GM12865 (cell line): Measurements from ENCODE around the gene NCOR1.

Experiments
- DNase-seq: peaks from one replicate; pipeline ENCODE4 v3.0.0; 2010; ENCODE audit warnings: low read depth
- H3K4me3 ChIP-seq: 2 replicates; pipeline ENCODE4 v1.5.1; 2011; ENCODE audit warnings: mild to moderate bottlenecking, low read depth, low read length, control low read depth
- CTCF ChIP-seq: IDR thresholded peaks from 2 replicates; pipeline ENCODE4 v1.5.1; 2011; ENCODE audit warnings: low read length, control low read depth, low read depth, inconsistent platforms; ENCODE audit not compliant: insufficient read depth; ENCODE audit errors: missing control alignments

NCOR1 gene

GRCh38 chr17:16108386-16108785 lies 106.9 kb downstream of the NCOR1 start:
- no peak for TF ChIP-seq CTCF
- no peak for DNase-seq
- H3K4me3 ChIP-seq = no peak overlapping the region

GRCh38 chr17:16107165-16107770 lies 108.1 kb downstream of the NCOR1 start:
- no peak for TF ChIP-seq CTCF
- no peak for DNase-seq
- no peak overlapping the region for H3K4me3 ChIP-seq

- DNase-seq = no peak
- no peak for TF ChIP-seq CTCF
- no peak overlapping the region for H3K4me3 ChIP-seq
Observed at GRCh38 chr17:16106161-16106891, 109.0 kb downstream of the NCOR1 start.

GRCh38 chr17:16104189-16104588 lies 111.1 kb downstream of the NCOR1 start:
- no peak for DNase-seq
- no peak for TF ChIP-seq CTCF

GRCh38 chr17:16101440-16101839 lies 113.9 kb downstream of the NCOR1 start:
- no peak for TF ChIP-seq CTCF

More at GRCh38 chr17:16104189-16104588, 111.1 kb downstream of the NCOR1 start:
- H3K4me3 ChIP-seq = no peak overlapping the region

GRCh38 chr17:16100737-16101400 lies 114.5 kb downstream of the NCOR1 start:
- no peak for TF ChIP-seq CTCF
- H3K4me3 ChIP-seq = no peak overlapping the region
- DNase-seq = no peak

More at GRCh38 chr17:16101440-16101839, 113.9 kb downstream of the NCOR1 start:
- H3K4me3 ChIP-seq = no peak overlapping the region
- DNase-seq = no peak
